HepG2 (cell line): ENCODE results near the gene FBXW4. TPM values are rescaled to one million over a fixed set of nuclear protein-coding genes. Genes with fewer than 3 reads are reported as not detected.

ENCODE experiments used
- CSRNP1 ChIP-seq: sonication (generic); formaldehyde crosslinking; IDR thresholded peaks from 2 replicates; pipeline ENCODE4 v1.8.1; 2023; ENCODE audit warnings: mild to moderate bottlenecking, missing genetic modification reagents
- CSRNP2 ChIP-seq: sonication (generic); formaldehyde crosslinking; conservative IDR thresholded peaks from 2 replicates; pipeline ENCODE4 v1.8.0; 2022; ENCODE audit warnings: low read depth, missing genetic modification reagents
- FOXC1 ChIP-seq: sonication (generic); formaldehyde crosslinking; IDR thresholded peaks from 2 replicates; pipeline ENCODE4 v1.8.0; 2022; ENCODE audit warnings: mild to moderate bottlenecking, missing genetic modification reagents, borderline replicate concordance
- HINFP ChIP-seq: sonication (generic); formaldehyde crosslinking; IDR thresholded peaks from 2 replicates; pipeline ENCODE4 v1.4.0; 2020; ENCODE audit warnings: low read depth, mild to moderate bottlenecking, missing genetic modification reagents
- KLF13 ChIP-seq: sonication (generic); formaldehyde crosslinking; IDR thresholded peaks from 2 replicates; pipeline ENCODE4 v1.4.0; 2020; ENCODE audit warnings: mild to moderate bottlenecking, missing genetic modification reagents
- MED8 ChIP-seq: sonication (generic); formaldehyde crosslinking; IDR thresholded peaks from 2 replicates; pipeline ENCODE4 v1.8.1; 2023; ENCODE audit warnings: mild to moderate bottlenecking, missing genetic modification reagents; ENCODE audit not compliant: insufficient replicate concordance
- NFAT5 ChIP-seq: sonication (generic); formaldehyde crosslinking; IDR thresholded peaks from 2 replicates; pipeline ENCODE4 v1.4.0; 2020; ENCODE audit warnings: missing genetic modification reagents
- NR3C1 ChIP-seq: sonication (generic); formaldehyde crosslinking; IDR thresholded peaks from 2 replicates; pipeline ENCODE4 v1.4.0; 2020; ENCODE audit warnings: missing genetic modification reagents
- POGZ ChIP-seq: sonication (generic); formaldehyde crosslinking; IDR thresholded peaks from 2 replicates; pipeline ENCODE4 v1.4.0; 2020; ENCODE audit warnings: mild to moderate bottlenecking, missing genetic modification reagents
- REXO4 ChIP-seq: sonication (generic); formaldehyde crosslinking; IDR thresholded peaks from 2 replicates; pipeline ENCODE4 v1.8.0; 2022; ENCODE audit warnings: missing genetic modification reagents, mild to moderate bottlenecking, borderline replicate concordance
- TOPORS ChIP-seq: sonication (generic); formaldehyde crosslinking; IDR thresholded peaks from 2 replicates; pipeline ENCODE4 v1.8.0; 2023; ENCODE audit warnings: mild to moderate bottlenecking, missing genetic modification reagents
- ZBTB2 ChIP-seq: sonication (generic); formaldehyde crosslinking; IDR thresholded peaks from 2 replicates; pipeline ENCODE4 v1.8.0; 2022; ENCODE audit warnings: low read depth, missing genetic modification reagents
- ZFY ChIP-seq: sonication (generic); formaldehyde crosslinking; IDR thresholded peaks from 2 replicates; pipeline ENCODE4 v1.4.0; 2020; ENCODE audit warnings: missing genetic modification reagents
- ZNF12 ChIP-seq: sonication (generic); formaldehyde crosslinking; IDR thresholded peaks from 2 replicates; pipeline ENCODE4 v1.5.0; 2020; ENCODE audit warnings: missing genetic modification reagents
- ZNF460 ChIP-seq: sonication (generic); formaldehyde crosslinking; IDR thresholded peaks from 2 replicates; pipeline ENCODE4 v1.5.1; 2020; ENCODE audit warnings: missing genetic modification reagents, mild to moderate bottlenecking, borderline replicate concordance
- ZNF530 ChIP-seq: sonication (generic); formaldehyde crosslinking; IDR thresholded peaks from 2 replicates; pipeline ENCODE4 v1.5.0; 2020; ENCODE audit warnings: low read depth, mild to moderate bottlenecking, missing genetic modification reagents
- ZSCAN20 ChIP-seq: sonication (generic); formaldehyde crosslinking; IDR thresholded peaks from 2 replicates; pipeline ENCODE4 v1.4.0; 2020; ENCODE audit warnings: missing genetic modification reagents, mild to moderate bottlenecking, borderline replicate concordance
- polyA plus RNA-seq, 8 experiments: library from polyadenylated mRNA; depleted of rRNA in 3 of 8; stranded (reverse) in 7 of 8; unstranded in 1 of 8; fragments of >200 nt; fragmentation: Illumina TruSeq in 4 of 8; extraction: Trizol in 4 of 8; gene quantifications; 2 replicates each; pipeline versions ENCODE4 v1.2.1 to v1.2.3, GENCODE V29; 2011 to 2016; ENCODE audit warnings: low read depth in 4 of 8, missing spikeins in 1 of 8, mixed read lengths in 1 of 8; ENCODE audit not compliant: insufficient read depth in 1 of 8
- total RNA-seq, 5 experiments: library from RNA; depleted of rRNA; stranded (reverse); fragments of >200 nt; fragmentation: Illumina TruSeq; extraction: Trizol; gene quantifications; 2 replicates each; pipeline ENCODE4 v1.2.3, GENCODE V29; 2016; ENCODE audit warnings: low read depth in 1 of 5

FBXW4 gene
- total and polyA plus RNA-seq, 2 of the 13 experiments (the other 11 are each of a cell fraction or from before 2014, with no cell fraction given), result 23.5 to 33.7 TPM

- TF ChIP-seq HINFP (CRISPR knock-in tag), result no peak
- no peak for TF ChIP-seq CSRNP2 (CRISPR knock-in tag)
- peak; percentile 59; the same call in 1 of the 2 replicates for TF ChIP-seq CSRNP1 (CRISPR knock-in tag)
- no peak for TF ChIP-seq ZBTB2 (CRISPR knock-in tag)
- TF ChIP-seq ZNF530 (CRISPR knock-in tag), result no peak
- peak; percentile 37; the same call in 1 of the 2 replicates for TF ChIP-seq ZFY
- TF ChIP-seq NR3C1 (CRISPR knock-in tag), result no peak
- no peak for TF ChIP-seq FOXC1 (CRISPR knock-in tag)
- TF ChIP-seq MED8 (CRISPR knock-in tag), result no peak
- TF ChIP-seq KLF13, result no peak
- TF ChIP-seq POGZ (CRISPR knock-in tag), result no peak
- no peak for TF ChIP-seq NFAT5
- no peak for TF ChIP-seq TOPORS
- TF ChIP-seq ZNF12 (CRISPR knock-in tag), result no peak
- TF ChIP-seq REXO4 (CRISPR knock-in tag), result no peak
- no peak for TF ChIP-seq ZNF460 (CRISPR knock-in tag)
- TF ChIP-seq ZSCAN20 (CRISPR knock-in tag), result no peak
These were observed 128.4 kb downstream of the FBXW4 start (continued) for GRCh38 chr10:101566333-101567164.
